GM18517 (cell line): ENCODE measurements around the gene GPS1.

Source experiments
- ATAC-seq: cut with Tn5 transposase; IDR thresholded peaks from one replicate; pipeline ENCODE4 v1.9.1; 2021; ENCODE audit warnings: mild to moderate bottlenecking, moderate library complexity; ENCODE audit not compliant: unreplicated experiment

The GPS1 gene

GRCh38 chr17:82056729-82057621, 5.3 kb downstream of the GPS1 start:
- ATAC-seq = no peak

- no peak for ATAC-seq
Observed at GRCh38 chr17:82058230-82058854, 6.6 kb downstream of the GPS1 start.

- ATAC-seq = no peak
Observed at GRCh38 chr17:82058855-82059249, 7.2 kb downstream of the GPS1 start.

GRCh38 chr17:82059272-82060000, 7.7 kb downstream of the GPS1 start:
- ATAC-seq = no peak

GRCh38 chr17:82060001-82060380, 8.3 kb downstream of the GPS1 start:
- ATAC-seq = no peak

GRCh38 chr17:82060614-82061013, 8.9 kb downstream of the GPS1 start:
- ATAC-seq = no peak

- ATAC-seq = no peak
Observed at GRCh38 chr17:82061047-82061925, 9.6 kb downstream of the GPS1 start.

GRCh38 chr17:82062076-82062983, 10.6 kb downstream of the GPS1 start:
- ATAC-seq = no peak

- no peak for ATAC-seq
Observed at GRCh38 chr17:82062984-82063368, 11.3 kb downstream of the GPS1 start.

GRCh38 chr17:82063424-82064415, 12.0 kb downstream of the GPS1 start:
- ATAC-seq = no peak

GRCh38 chr17:82064433-82065192, 12.9 kb downstream of the GPS1 start:
- ATAC-seq = no peak

GRCh38 chr17:82065193-82065637, 13.5 kb downstream of the GPS1 start:
- ATAC-seq = no peak

- ATAC-seq = no peak
Observed at GRCh38 chr17:82065638-82066303, 14.1 kb downstream of the GPS1 start, which contains the start of gene DUS1L. Gene DUS1L, minus strand, starts transcription at chr17:82065804. Its CDS starts 745 bp downstream, at chr17:82065059.

GRCh38 chr17:82070611-82071010, 18.9 kb downstream of the GPS1 start:
- ATAC-seq = no peak

- no peak for ATAC-seq
Observed at GRCh38 chr17:82072827-82073226, 21.1 kb downstream of the GPS1 start.

GRCh38 chr17:82073446-82073845, 21.7 kb downstream of the GPS1 start:
- no peak for ATAC-seq
